Measurements from ENCODE around the gene CC2D2A. TPM values are rescaled to one million over a fixed set of nuclear protein-coding genes. Genes with fewer than 3 reads are reported as not detected.

The CC2D2A gene
- total and polyA plus RNA-seq, 7 donors = 1.6 to 4.7 (median 2.1) TPM

DNA sequence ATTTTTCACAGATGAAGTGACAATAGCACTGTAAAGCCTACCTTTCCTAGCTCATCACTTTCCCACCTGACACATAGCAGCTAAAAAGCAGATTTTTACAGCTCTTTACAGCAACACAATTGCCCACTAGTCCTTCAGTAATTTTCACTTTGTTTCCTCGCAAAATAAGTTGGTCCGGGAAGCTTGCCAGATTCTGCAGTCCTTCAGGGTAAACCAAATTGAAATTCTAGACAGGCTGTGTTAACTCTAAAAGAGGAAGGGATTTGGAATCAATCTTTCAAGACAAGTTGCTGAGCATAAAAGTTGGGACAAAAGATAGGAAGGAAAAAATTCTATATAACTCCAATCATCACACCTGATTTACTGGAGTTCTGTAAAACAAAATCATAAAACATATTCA lies 33.2 kb upstream of the CC2D2A start:
- no peaks in the 10 kb centered on the region for H3K36me3 ChIP-seq (ENCODE audit: insufficient read depth in 1 of 2, low read depth in 1 of 2)
- H3K27ac ChIP-seq = no peak overlapping the region
- no peak for TF ChIP-seq CTCF (IDR thresholded peaks at IDR 0.05)
- H3K27me3 ChIP-seq (ENCODE audit: insufficient read depth in 3 of 3, low read length in 2 of 3) = no peaks in the 10 kb centered on the region
- no peak overlapping the region for H3K4me3 ChIP-seq
- WGBS, 3 donors = 1 to 7% (median 5%) methylated on average over 2 of the region's 2 CpGs
- no peaks in the 10 kb centered on the region for H3K9me3 ChIP-seq
- no peak for ATAC-seq
- intact Hi-C loops (cut with DNase I) = no loop called here
- DNase-seq = no peak
- no peaks in the 10 kb centered on the region for H3K4me1 ChIP-seq

- WGBS, 3 donors = 74 to 85% (median 76%) methylated on average over 2 of the region's 2 CpGs
- no peak for DNase-seq
- no peak overlapping the region for H3K27ac ChIP-seq
- H3K27me3 ChIP-seq (ENCODE audit: insufficient read depth in 3 of 3, low read length in 2 of 3) = no peaks in the 10 kb centered on the region
- no peaks in the 10 kb centered on the region for H3K4me1 ChIP-seq
- no peak for ATAC-seq
- H3K4me3 ChIP-seq = no peak overlapping the region
- no peak for TF ChIP-seq CTCF (IDR thresholded peaks at IDR 0.05)
- intact Hi-C loops (cut with DNase I) = no loop called here
- H3K9me3 ChIP-seq = no peaks in the 10 kb centered on the region
- no peaks in the 10 kb centered on the region for H3K36me3 ChIP-seq (ENCODE audit: insufficient read depth in 1 of 2, low read depth in 1 of 2)
Observed at GRCh38 chr4:15438939-15439524, 30.6 kb upstream of the CC2D2A start.

DNA sequence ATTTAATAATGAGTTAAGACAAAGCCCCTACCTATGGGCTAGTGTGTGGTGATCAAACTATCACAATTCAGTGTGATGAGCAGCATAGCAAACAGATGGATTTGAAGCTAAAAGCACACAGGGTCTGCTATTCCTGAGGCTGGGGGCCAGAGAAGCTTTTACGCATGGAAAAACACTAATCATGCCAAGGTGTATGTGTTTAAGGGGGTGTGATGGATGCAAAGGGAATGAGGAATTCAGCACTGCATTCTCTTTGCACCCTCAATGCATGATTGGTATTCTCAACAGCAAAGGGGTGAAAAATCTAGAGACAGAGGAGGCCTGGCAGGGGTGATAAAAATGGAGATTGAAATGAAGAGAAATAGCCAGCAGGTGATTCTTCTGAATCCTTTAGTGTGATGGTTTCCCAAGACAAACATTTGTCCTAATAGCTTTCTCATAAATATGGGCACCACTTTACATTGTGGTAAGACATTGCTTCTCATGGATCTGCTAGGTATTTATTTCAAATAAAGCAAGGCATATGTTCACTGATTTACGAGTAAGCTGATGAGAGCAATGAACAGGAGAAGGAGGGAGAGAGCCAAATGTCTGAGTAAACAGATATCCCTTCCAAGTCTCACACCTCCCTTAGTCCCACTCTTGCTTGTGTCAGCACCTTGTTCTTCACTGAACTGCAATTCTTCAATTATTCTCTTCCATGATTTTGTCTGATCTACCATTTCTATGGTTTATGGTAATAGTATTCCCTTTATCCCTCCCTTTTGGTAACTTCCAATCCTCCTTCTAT lies 26.1 kb upstream of the CC2D2A start:
- no peaks in the 10 kb centered on the region for H3K9me3 ChIP-seq
- ATAC-seq (no peak), DNase-seq (no peak)
- WGBS, 3 donors = 69 to 91% (median 79%) methylated on average over 2 of the region's 2 CpGs
- no peaks in the 10 kb centered on the region for H3K4me1 ChIP-seq
- no peak overlapping the region for H3K4me3 ChIP-seq
- TF ChIP-seq CTCF (IDR thresholded peaks at IDR 0.05) = no peak
- H3K27me3 ChIP-seq (ENCODE audit: insufficient read depth in 3 of 3, low read length in 2 of 3) = no peaks in the 10 kb centered on the region
- no peak overlapping the region for H3K27ac ChIP-seq
- intact Hi-C loops (cut with DNase I) = no loop called here
- H3K36me3 ChIP-seq (ENCODE audit: insufficient read depth in 1 of 2, low read depth in 1 of 2) = no peaks in the 10 kb centered on the region

- no peak for ATAC-seq
Observed at GRCh38 chr4:15444276-15444675, 25.4 kb upstream of the CC2D2A start.

More at GRCh38 chr4:15444276-15444675, 25.4 kb upstream of the CC2D2A start:
- Histone ChIP-seq H3K27me3 (ENCODE audit: insufficient read depth in 3 of 3, low read length in 2 of 3) (no peaks in the 10 kb centered on the region), H3K36me3 (ENCODE audit: insufficient read depth in 1 of 2, low read depth in 1 of 2) (no peaks in the 10 kb centered on the region), H3K9me3 (no peaks in the 10 kb centered on the region), H3K27ac (no peak overlapping the region), H3K4me1 (no peaks in the 10 kb centered on the region), H3K4me3 (no peak overlapping the region)
- WGBS, 3 donors = 94 to 95% (median 94%) methylated on average over 7 of the region's 7 CpGs
- no peak for TF ChIP-seq CTCF (IDR thresholded peaks at IDR 0.05)
- intact Hi-C loops (cut with DNase I) = no loop called here
- no peak for DNase-seq

All from psoas muscle (tissue), 8 donors.